H7 (cell line): Measurements from ENCODE around the gene ZNF3. TPM values are rescaled to one million over a fixed set of nuclear protein-coding genes. Genes with fewer than 3 reads are reported as not detected.
A peak's percentile ranks its signal among the peaks of the same experiment; 100 is the strongest.

ENCODE experiments used
- DNase-seq: peaks from one replicate; pipeline ENCODE4 v3.0.0; 2012
- H3K27me3 ChIP-seq: 2 replicates; pipeline ENCODE4 v1.6.0; 2011; ENCODE audit warnings: mild to moderate bottlenecking, low read length; ENCODE audit not compliant: control insufficient read depth, insufficient read depth
- H3K36me3 ChIP-seq: replicated peaks from 2 replicates; pipeline ENCODE4 v1.5.1; 2011; ENCODE audit warnings: low read length; ENCODE audit not compliant: control insufficient read depth, insufficient read depth
- H3K4me3 ChIP-seq: 2 replicates; pipeline ENCODE4 v1.5.1; 2011; ENCODE audit warnings: low read depth, mild to moderate bottlenecking, control low read depth, low read length, moderate library complexity; ENCODE audit not compliant: insufficient read depth
- total RNA-seq: library from RNA; depleted of rRNA; stranded (reverse); fragments of >200 nt; shearing (Covaris generic); gene quantifications from 2 replicates; pipeline ENCODE4 v1.2.3, GENCODE V29; 2014

ZNF3 gene
- total RNA-seq, 1 experiment from 2014 or later = 40.8 TPM

DNA sequence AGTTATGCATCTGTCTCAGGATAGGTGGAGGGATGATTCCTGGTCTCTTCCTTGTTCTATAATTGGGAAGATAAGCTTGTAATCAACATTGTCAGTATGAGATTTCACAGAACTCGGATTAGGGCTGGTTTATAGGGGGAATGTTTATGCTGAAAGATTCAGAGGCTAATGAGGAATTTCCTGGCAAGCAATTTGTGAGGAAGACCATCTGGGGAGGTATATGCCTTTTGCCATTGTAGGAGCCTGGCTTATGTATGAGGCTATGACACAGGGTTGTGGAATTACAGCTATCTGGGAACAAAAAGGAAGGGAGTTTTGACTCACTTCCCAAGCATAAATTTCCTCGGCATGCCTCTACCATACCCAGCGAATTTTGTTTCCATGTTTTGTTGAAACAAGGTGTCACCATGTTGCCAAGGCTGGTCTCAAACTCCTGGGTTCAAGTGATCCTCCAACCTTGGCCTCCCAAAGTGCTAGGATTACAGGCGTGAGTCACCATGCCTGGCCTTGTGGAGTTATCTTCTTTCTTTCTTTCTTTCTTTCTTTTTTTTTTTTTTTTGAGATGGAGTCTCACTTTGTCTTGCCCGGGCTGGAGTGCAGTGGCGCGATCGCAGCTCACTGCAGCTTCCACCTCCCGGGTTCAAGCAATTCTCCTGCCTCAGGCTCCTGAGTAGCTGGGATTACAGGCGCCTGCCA is 5.7 kb upstream of the ZNF3 start:
- H3K36me3 ChIP-seq = peaks cover 12% of the 10 kb centered on the region
- DNase-seq = no peak
- H3K4me3 ChIP-seq = no peak overlapping the region
- no peaks in the 10 kb centered on the region for H3K27me3 ChIP-seq

DNA sequence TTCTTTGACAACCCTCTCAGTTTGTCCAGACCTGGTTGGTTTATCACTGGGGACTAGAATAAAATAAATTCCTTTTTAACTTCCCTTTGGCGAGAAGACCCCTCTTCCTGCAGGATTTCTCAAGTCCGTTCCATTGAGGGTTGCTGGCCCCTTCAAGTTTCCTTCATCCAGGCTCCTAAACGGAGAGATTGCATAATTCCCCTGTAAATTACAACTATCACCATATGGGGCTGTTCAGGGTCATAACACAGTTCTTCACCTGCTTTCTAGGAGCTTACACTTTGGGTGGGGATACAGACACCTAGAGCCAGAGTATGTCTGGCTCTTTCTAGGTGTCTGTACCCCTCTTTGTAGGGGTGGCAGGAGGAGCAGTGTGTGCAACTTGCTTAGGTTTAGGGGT is 4.0 kb upstream of the ZNF3 start:
- no peak overlapping the region for H3K4me3 ChIP-seq
- DNase-seq = no peak
- H3K27me3 ChIP-seq = no peaks in the 10 kb centered on the region
- peaks cover 3% of the 10 kb centered on the region for H3K36me3 ChIP-seq

DNA sequence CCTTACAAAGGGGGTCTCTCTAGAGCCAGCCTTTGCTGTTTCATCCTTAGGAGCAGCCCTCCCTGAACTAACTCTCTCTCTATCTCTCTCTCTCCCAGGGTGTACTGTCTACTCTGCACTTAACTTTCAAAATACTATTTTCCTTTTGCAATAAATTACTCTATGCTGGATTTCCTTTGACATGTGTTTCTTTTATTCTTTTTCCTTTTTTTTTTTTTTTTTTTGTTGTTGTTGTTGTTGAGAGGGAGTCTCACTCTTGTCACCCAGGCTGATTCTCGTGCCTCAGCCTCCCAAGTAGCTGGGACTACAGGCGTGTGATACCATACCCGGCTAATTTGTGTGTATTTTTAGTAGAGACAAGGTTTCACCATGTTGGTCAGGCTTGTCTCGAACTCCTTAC is 1.5 kb upstream of the ZNF3 start:
- peak; percentile 37 for DNase-seq
- Histone ChIP-seq H3K27me3 (no peaks in the 10 kb centered on the region), H3K4me3 (no peak overlapping the region), H3K36me3 (peaks cover 14% of the 10 kb centered on the region)

DNA sequence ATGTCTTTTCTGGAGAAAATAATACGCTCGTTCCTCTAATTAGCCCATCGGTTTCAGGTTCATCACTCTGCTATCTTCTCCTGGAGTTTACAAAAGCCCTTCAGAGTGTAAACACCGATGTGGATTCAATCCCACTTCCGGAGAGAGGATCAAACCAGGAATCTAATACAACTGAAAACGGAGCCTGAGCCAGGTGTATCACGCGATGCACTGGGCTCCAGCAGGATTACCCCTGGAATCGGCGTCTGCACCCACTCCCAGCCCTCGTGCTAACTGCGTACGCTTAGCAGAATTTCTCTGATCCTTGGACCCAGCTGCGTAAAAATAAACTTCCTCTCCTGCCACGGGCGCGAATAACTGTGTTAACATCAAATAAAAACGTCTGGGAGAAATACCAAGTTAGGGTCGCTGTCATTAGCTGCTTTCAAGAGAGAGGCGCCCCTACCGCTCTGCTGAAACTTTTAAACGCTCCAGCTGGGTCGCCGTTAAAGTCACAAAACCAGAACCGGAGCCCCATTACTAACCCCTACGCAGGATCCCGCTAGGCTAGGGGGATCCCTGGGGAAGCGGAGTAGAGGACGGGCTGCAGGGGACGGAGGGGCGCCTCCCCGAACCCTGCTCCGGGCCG is 502 bp downstream of the ZNF3 start:
- H3K36me3 ChIP-seq = peaks cover 23% of the 10 kb centered on the region
- DNase-seq = peak; percentile 57
- H3K4me3 ChIP-seq = peak overlapping the region; percentile 91
- H3K27me3 ChIP-seq = no peaks in the 10 kb centered on the region

DNA sequence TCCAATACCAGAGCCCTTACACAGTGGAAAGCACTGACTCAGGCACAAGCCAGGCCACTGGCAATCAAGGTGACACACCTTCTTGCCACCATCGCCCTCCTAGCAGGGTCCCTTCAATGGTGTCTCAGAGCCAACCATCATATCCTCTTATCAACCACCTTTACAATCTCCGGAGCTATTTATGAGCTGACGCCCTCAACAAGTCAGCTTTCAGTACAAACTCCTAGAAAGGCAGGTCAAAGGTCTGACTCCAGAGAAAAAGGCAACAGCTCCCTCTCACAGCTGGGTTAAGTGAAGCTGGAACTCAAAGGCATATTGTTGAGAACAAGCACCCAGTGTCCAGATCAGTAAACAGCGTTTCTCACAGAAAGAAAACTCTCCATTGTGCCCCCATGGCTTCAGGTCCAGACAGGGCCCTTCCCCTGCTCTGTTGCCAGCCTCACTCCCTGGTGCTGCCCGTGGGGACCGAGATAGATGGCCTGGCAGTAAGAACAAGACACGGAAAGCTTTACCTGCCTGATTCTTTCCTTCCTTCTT is 2.4 kb downstream of the ZNF3 start:
- H3K4me3 ChIP-seq = no peak overlapping the region
- peaks cover 41% of the 10 kb centered on the region for H3K36me3 ChIP-seq
- DNase-seq = no peak
- H3K27me3 ChIP-seq = no peaks in the 10 kb centered on the region

DNA sequence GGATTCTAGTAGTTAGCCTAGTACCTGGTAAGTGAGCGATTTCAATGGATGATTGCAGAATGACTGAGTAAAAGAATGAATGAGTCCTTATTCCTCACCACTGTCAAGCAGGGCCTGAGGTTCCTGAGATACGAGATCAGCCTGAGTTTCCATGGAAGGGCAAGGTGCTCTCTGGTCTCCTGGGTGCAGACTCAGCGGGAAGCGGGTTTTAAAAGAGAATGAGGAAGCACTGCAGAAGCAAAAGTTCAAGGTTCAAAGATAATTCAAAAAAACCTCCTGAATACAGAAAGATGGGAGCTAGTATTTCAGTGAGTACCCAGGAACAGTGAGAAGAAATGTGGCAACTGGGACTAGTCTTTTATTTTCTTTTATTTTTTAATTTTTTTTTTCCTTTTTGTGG is 4.3 kb downstream of the ZNF3 start:
- no peak overlapping the region for H3K4me3 ChIP-seq
- no peaks in the 10 kb centered on the region for H3K27me3 ChIP-seq
- H3K36me3 ChIP-seq = peaks cover 57% of the 10 kb centered on the region
- DNase-seq = no peak

DNA sequence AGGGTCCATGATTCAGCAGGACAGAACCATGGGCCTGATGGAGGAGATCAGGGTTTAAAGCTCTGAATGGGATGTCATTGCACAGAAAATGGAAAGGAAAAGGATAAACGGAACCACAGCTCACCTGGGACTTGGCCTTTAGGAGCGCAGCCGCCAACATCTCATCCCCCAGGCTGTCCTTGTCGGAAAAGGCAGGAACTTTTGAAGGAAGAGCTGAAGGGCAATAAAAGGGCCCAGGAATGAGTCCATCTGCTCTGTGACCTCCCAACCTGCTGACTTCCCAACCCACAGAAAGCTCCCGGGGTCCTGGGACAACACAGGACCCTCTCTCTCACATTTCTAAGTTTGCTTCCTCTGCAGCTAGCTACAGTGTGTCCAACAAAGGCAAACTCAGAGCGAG is 6.1 kb downstream of the ZNF3 start:
- no peak overlapping the region for H3K4me3 ChIP-seq
- H3K36me3 ChIP-seq = peaks cover 75% of the 10 kb centered on the region
- no peaks in the 10 kb centered on the region for H3K27me3 ChIP-seq
- no peak for DNase-seq

DNA sequence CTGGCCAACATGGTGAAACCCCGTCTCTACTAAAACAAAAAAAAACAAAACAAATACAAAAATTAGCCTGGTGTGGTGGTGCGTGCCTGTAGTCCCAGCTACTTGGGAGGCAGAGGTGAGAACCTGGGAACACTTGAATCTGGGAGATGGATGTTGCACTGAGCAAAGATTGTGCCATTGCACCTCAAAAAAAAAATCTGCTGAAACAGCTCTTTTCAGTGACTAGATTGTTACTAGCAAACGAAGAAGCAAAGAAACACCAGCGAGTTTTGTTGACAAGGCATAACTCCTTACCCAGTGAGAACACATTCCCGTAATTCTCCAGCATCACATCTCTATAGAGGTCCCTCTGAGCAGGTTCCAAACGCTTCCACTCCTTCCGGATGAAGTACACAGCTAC is 6.7 kb downstream of the ZNF3 start:
- DNase-seq = no peak
- H3K4me3 ChIP-seq = no peak overlapping the region
- peaks cover 80% of the 10 kb centered on the region for H3K36me3 ChIP-seq
- no peaks in the 10 kb centered on the region for H3K27me3 ChIP-seq

DNA sequence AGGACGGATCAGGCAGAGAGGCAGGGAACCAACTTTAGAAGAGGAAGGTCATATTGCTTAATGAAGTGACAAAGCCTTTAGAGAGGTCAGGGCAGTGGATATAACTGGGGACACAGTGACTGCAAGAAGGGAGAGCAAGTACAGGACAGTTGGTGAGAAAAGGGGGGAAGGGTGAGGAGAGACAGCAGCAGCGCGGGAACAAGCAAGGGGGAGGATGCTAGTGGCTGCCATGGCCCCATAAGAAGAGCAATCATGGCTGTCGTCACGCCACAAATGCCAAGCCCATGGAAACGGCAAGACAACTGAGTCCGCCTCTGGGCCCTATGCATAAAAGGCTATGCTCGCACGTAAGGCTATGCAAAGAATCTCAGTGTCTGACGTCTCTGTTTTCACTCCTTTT is 9.1 kb downstream of the ZNF3 start:
- DNase-seq = no peak
- no peak overlapping the region for H3K4me3 ChIP-seq
- H3K36me3 ChIP-seq = peaks cover 66% of the 10 kb centered on the region
- no peaks in the 10 kb centered on the region for H3K27me3 ChIP-seq

DNA sequence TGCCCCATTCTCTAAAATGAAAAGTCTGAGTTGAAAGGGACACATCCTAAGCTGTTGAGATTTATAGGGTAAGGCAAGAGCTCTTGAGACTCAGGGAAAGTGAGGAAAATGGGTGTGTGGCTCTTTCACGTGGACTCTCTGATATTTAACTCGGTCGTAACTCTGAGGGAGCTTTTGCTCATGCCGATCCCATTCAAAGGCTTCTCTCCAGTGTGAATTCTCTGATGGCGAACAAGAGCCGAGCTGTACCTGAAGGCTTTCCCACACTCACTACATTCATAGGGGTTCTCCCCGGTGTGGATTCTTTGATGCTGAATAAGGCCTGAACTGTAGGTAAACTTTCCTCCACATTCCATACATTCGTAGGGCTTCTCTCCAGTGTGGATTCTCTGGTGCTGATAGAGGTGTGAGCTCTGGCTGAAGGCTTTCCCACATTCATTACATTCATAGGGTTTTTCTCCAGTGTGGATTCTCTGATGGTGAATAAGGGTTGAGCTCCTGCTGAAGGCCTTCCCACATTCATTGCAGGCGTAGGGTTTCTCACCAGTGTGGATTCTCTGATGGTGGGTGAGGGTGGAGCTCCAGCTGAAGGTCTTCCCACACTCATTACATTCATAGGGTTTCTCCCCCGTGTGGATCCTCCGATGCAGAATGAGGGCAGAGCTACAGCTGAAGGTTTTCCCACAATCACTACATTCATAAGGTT is 10.4 kb downstream of the ZNF3 start:
- DNase-seq = no peak
- H3K27me3 ChIP-seq = no peaks in the 10 kb centered on the region
- H3K36me3 ChIP-seq = peaks cover 59% of the 10 kb centered on the region
- no peak overlapping the region for H3K4me3 ChIP-seq

DNA sequence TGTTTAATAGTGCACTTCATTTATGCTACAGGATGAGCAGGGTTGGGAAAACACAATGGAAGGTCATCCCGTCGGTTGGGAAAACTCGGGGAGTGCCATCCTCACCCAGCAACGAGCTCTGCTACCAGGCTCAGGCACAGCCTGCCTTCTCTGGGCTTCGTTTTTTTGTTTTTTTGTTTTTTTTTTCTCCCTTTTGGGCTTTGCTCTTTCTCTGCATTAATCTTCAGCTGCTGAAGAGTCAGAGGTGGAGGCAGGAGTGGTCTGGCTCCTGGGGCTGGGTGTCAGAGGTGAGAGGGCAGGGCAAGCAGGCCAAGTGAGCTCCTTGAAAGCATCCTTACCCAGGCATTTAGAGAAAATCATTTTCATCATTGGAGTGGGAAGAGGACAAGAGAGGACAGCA is 11.5 kb downstream of the ZNF3 start:
- Histone ChIP-seq H3K4me3 (no peak overlapping the region), H3K36me3 (peaks cover 49% of the 10 kb centered on the region), H3K27me3 (no peaks in the 10 kb centered on the region)
- no peak for DNase-seq

DNA sequence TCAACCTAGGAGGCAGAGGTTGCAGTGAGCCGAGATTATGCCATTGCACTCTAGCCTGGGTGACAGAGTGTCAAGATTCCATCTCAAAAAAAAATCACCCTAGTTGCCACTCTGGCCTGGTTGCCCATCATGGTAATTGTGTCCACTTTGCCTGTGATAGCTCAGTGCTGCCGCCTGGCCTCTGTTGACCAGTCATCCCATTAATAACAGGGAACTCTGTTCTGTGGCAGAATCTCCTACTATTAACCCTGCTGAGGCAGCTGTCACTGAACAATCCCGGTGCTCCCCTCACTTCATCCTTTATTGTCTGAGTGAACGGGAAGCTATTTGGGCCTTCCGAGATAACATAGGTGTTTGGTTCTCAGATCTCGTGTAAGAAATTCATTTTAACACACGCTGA is 14.6 kb downstream of the ZNF3 start:
- peaks cover 33% of the 10 kb centered on the region for H3K36me3 ChIP-seq
- DNase-seq = no peak
- no peak overlapping the region for H3K4me3 ChIP-seq
- H3K27me3 ChIP-seq = no peaks in the 10 kb centered on the region

DNA sequence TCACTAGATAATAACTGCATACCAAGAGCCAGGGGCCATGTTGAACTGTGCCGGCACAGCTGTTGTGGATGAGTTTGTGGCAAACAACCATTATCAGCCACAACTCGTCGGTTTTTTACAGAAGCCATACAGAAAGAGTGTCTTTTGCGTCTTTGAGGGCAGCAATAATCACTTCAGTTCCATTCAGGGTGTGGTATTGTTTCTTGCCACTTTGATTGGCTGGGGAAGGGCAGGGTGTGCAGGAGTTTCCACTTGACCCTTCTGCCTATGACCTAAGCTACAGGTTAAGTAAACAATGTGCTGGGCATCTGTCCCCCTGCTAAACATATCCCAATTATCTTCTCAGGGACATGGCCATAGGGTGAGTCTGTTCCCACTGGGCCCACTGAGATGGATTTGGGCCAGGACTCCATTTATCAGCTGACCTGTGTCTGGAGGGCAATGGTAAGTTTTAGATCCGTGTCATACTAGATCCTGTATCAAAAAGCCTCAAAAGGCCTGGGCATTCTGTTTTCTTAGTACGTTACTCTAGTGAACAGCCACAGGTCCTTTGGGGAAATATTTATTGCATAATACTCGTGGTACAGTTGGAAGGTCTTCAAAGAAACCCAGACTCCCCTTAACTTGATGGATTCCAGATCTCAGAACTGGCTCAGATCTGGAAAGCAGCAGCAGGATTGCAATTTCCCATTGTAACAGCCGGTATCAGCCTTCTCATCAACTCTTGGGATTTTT is 15.9 kb downstream of the ZNF3 start:
- DNase-seq = no peak
- peaks cover 23% of the 10 kb centered on the region for H3K36me3 ChIP-seq
- H3K27me3 ChIP-seq = no peaks in the 10 kb centered on the region
- H3K4me3 ChIP-seq = no peak overlapping the region

DNA sequence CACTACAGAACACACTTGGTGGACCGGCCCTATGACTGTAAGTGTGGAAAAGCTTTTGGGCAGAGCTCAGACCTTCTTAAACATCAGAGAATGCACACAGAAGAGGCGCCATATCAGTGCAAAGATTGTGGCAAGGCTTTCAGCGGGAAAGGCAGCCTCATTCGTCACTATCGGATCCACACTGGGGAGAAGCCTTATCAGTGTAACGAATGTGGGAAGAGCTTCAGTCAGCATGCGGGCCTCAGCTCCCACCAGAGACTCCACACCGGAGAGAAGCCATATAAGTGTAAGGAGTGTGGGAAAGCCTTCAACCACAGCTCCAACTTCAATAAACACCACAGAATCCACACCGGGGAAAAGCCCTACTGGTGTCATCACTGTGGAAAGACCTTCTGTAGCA is 17.4 kb downstream of the ZNF3 start:
- Histone ChIP-seq H3K36me3 (peaks cover 17% of the 10 kb centered on the region), H3K27me3 (no peaks in the 10 kb centered on the region), H3K4me3 (no peak overlapping the region)
- DNase-seq = no peak
